ENCODE measurements around the gene MANEA. TPM values are rescaled to one million over a fixed set of nuclear protein-coding genes. Genes with fewer than 3 reads are reported as not detected.
"Not testable (repeated sequence)": the region's sequence is repeated elsewhere in the genome, so short reads cannot be mapped to it uniquely, and the experiment has no call there.

The MANEA gene
- polyA plus RNA-seq, 2 of the 4 experiments (the other 2 are of a cell fraction) = 4.0 to 13.3 TPM

GRCh38 chr6:95578106-95578410 is 723 bp downstream of the MANEA start:
- peak; percentile 36; a peak in 5 of 6 replicates for ATAC-seq
- CTCF ChIA-PET = no interaction called here
- no peak for FAIRE-seq

GRCh38 chr6:95581073-95581472 is 3.7 kb downstream of the MANEA start:
- ChIA-PET CTCF (no interaction called here), POLR2A (no interaction called here)
- ATAC-seq = no peak
- Histone ChIP-seq H3K4me3 (no peak overlapping the region), H3K4me2 (no peak overlapping the region), H3K4me1 (peaks cover 5% of the 10 kb centered on the region; the same call in 2 of the 3 replicates), H3K27ac (no peak overlapping the region), H3K9me3 (no peaks in the 10 kb centered on the region)
- FAIRE-seq = no peak
- TF ChIP-seq BCL3 (IDR thresholded peaks at IDR 0.05) = no peak
- DNase-seq (ENCODE audit: low read depth in 1 of 2, low spot score in 1 of 2) = no peak

More at GRCh38 chr6:95578106-95578410, 723 bp downstream of the MANEA start:
- WGBS (ENCODE audit: missing lambda C conversion rate) = 3% methylated on average over 7 of the region's 10 CpGs
- no peaks in the 10 kb centered on the region for H3K9me3 ChIP-seq
- H3K4me2 ChIP-seq = peak overlapping the region; percentile 92
- no peak for TF ChIP-seq NFE2L2 (conservative IDR thresholded peaks at IDR 0.05; ENCODE audit: low read length)
- TF ChIP-seq MAX (IDR thresholded peaks at IDR 0.05) = no peak
- no peak for TF ChIP-seq KDM1A (IDR thresholded peaks at IDR 0.05; ENCODE audit: low read depth)
- no peak for TF ChIP-seq TFCP2L1 (CRISPR knock-in tag; IDR thresholded peaks at IDR 0.05)
- TF ChIP-seq GATA3 (IDR thresholded peaks at IDR 0.05; ENCODE audit: borderline replicate concordance) = no peak
- no peak for TF ChIP-seq MAFK (IDR thresholded peaks at IDR 0.05; ENCODE audit: partially characterized antibody)
- TF ChIP-seq HOXB5 (CRISPR knock-in tag; IDR thresholded peaks at IDR 0.05) = no peak
- no peak for TF ChIP-seq RNF2 (IDR thresholded peaks at IDR 0.05; ENCODE audit: borderline replicate concordance, low read depth)
- TF ChIP-seq ZFP36 (IDR thresholded peaks at IDR 0.05; ENCODE audit: borderline replicate concordance, partially characterized antibody) = no peak
- H3K4me3 ChIP-seq = peak overlapping the region; percentile 96
- H3K4me1 ChIP-seq = peaks cover 12% of the 10 kb centered on the region; the same call in 2 of the 3 replicates
- POLR2A ChIA-PET = interaction anchor here (2.1 kb wide), 1 partner anchor 9 kb away, joined by 5 read pairs; no protein-coding TSS in a partner anchor
- DNase-seq (ENCODE audit: low read depth in 1 of 2, low spot score in 1 of 2) = no peak
- H3K27ac ChIP-seq = peak overlapping the region; percentile 91 to 92

GRCh38 chr6:95584226-95584625 is 6.9 kb downstream of the MANEA start:
- POLR2A ChIA-PET; DNase-seq (ENCODE audit: low read depth in 1 of 2, low spot score in 1 of 2); H3K4me2 ChIP-seq: not testable (repeated sequence)

GRCh38 chr6:95587989-95588388 is 10.7 kb downstream of the MANEA start:
- DNase-seq (ENCODE audit: low read depth in 1 of 2, low spot score in 1 of 2) = no peak
- no peak for ATAC-seq
- no peak for TF ChIP-seq PBX3 (IDR thresholded peaks at IDR 0.05)
- Histone ChIP-seq H3K27ac (no peak overlapping the region), H3K9me3 (no peaks in the 10 kb centered on the region), H3K4me2 (no peak overlapping the region), H3K4me3 (no peak overlapping the region), H3K4me1 (peaks cover 3% of the 10 kb centered on the region)
- ChIA-PET POLR2A (no interaction called here), CTCF (no interaction called here)
- WGBS (ENCODE audit: missing lambda C conversion rate) = 95% methylated on average over 1 of the region's 1 CpG
- no peak for FAIRE-seq

More at GRCh38 chr6:95584226-95584625, 6.9 kb downstream of the MANEA start:
- H3K4me1 ChIP-seq, ATAC-seq, H3K9me3 ChIP-seq, H3K4me3 ChIP-seq, H3K27ac ChIP-seq, CTCF ChIA-PET, FAIRE-seq: not testable (repeated sequence)
- WGBS (ENCODE audit: missing lambda C conversion rate) = 86% methylated on average over 9 of the region's 9 CpGs

- CTCF ChIA-PET = no interaction called here
- no peak overlapping the region for H3K4me2 ChIP-seq
- TF ChIP-seq BHLHE40 (IDR thresholded peaks at IDR 0.05; ENCODE audit: low read depth, low read length) = no peak
- TF ChIP-seq MAFK (IDR thresholded peaks at IDR 0.05; ENCODE audit: partially characterized antibody) = peak; percentile 26
- no peak overlapping the region for H3K4me3 ChIP-seq
- H3K27ac ChIP-seq = no peak overlapping the region
- H3K4me1 ChIP-seq = peaks cover 11% of the 10 kb centered on the region
- DNase-seq (ENCODE audit: low read depth in 1 of 2, low spot score in 1 of 2) = no peak
- POLR2A ChIA-PET = no interaction called here
- H3K9me3 ChIP-seq = no peaks in the 10 kb centered on the region
- 85% methylated on average over 1 of the region's 1 CpG for WGBS (ENCODE audit: missing lambda C conversion rate)
- ATAC-seq = no peak
- no peak for FAIRE-seq
These were observed 11.7 kb downstream of the MANEA start for GRCh38 chr6:95589067-95589466.
